ENCODE results near the gene ANXA2R. TPM values are rescaled to one million over a fixed set of nuclear protein-coding genes. Genes with fewer than 3 reads are reported as not detected.

ANXA2R gene
- total and polyA plus RNA-seq, 2 of the 13 experiments (the other 11 are each of a cell fraction or from before 2014, with no cell fraction given), result 0.95 to 1.3 TPM

GRCh38 chr5:43019614-43020398 lies 20.3 kb downstream of the ANXA2R start (continued):
- TF ChIP-seq CREB3 (CRISPR knock-in tag; IDR thresholded peaks at IDR 0.05), result no peak
- peak; percentile 78 to 85 for TF ChIP-seq HMGXB4 (CRISPR knock-in tag; IDR thresholded peaks at IDR 0.05; ENCODE audit: borderline replicate concordance in 1 of 2, low read depth in 1 of 2)
- no peak for TF ChIP-seq GATA4 (IDR thresholded peaks at IDR 0.05; ENCODE audit: borderline replicate concordance, low read depth)
- TF ChIP-seq IRF2 (CRISPR knock-in tag; IDR thresholded peaks at IDR 0.05), result peak; percentile 20; the same call in 1 of the 2 replicates
- no peak for TF ChIP-seq TCF7L2 (IDR thresholded peaks at IDR 0.05; ENCODE audit: low read depth, low read length)
- 0 out of 2 replicates have a peak, but pooled peaks have one; percentile 3 for TF ChIP-seq STAT6 (CRISPR knock-in tag; IDR thresholded peaks at IDR 0.05; ENCODE audit: borderline replicate concordance)
- TF ChIP-seq PPARG (CRISPR knock-in tag; conservative IDR thresholded peaks at IDR 0.05), result no peak
- TF ChIP-seq ZNF446 (CRISPR knock-in tag; IDR thresholded peaks at IDR 0.05), result no peak
- TF ChIP-seq FOXJ3 (CRISPR knock-in tag; IDR thresholded peaks at IDR 0.05; ENCODE audit: borderline replicate concordance), result no peak
- TF ChIP-seq ZNF580 (CRISPR knock-in tag; IDR thresholded peaks at IDR 0.05; ENCODE audit: borderline replicate concordance, low read depth), result peak; percentile 37; the same call in 1 of the 2 replicates
- TF ChIP-seq ZNF280B (CRISPR knock-in tag; IDR thresholded peaks at IDR 0.05; ENCODE audit: borderline replicate concordance), result no peak
- no peak for TF ChIP-seq ZNF589 (CRISPR knock-in tag; conservative IDR thresholded peaks at IDR 0.05)
- 0 out of 2 replicates have a peak, but pooled peaks have one; percentile 11 for TF ChIP-seq HDAC1 (CRISPR knock-in tag; IDR thresholded peaks at IDR 0.05)
- no peak for TF ChIP-seq ZBTB8A (CRISPR knock-in tag; IDR thresholded peaks at IDR 0.05; ENCODE audit: borderline replicate concordance, low read depth)
- no peak for TF ChIP-seq CREB1 (IDR thresholded peaks at IDR 0.05)
- peak; percentile 25; the same call in 1 of the 2 replicates for TF ChIP-seq CREB1 (CRISPR knock-in tag; IDR thresholded peaks at IDR 0.05)
- TF ChIP-seq BCL6 (CRISPR knock-in tag; IDR thresholded peaks at IDR 0.05), result no peak
- TF ChIP-seq SNRNP70 (IDR thresholded peaks at IDR 0.05; ENCODE audit: low read depth, low read length), result no peak
- TF ChIP-seq, protein P1, sequence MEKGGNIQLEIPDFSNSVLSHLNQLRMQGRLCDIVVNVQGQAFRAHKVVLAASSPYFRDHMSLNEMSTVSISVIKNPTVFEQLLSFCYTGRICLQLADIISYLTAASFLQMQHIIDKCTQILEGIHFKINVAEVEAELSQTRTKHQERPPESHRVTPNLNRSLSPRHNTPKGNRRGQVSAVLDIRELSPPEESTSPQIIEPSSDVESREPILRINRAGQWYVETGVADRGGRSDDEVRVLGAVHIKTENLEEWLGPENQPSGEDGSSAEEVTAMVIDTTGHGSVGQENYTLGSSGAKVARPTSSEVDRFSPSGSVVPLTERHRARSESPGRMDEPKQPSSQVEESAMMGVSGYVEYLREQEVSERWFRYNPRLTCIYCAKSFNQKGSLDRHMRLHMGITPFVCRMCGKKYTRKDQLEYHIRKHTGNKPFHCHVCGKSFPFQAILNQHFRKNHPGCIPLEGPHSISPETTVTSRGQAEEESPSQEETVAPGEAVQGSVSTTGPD (CRISPR knock-in tag; IDR thresholded peaks at IDR 0.05), result peak; percentile 100
- TF ChIP-seq CBFB (CRISPR knock-in tag; IDR thresholded peaks at IDR 0.05), result no peak
